HepG2 (cell line): ENCODE measurements around the gene OR2C1. TPM values are rescaled to one million over a fixed set of nuclear protein-coding genes. Genes with fewer than 3 reads are reported as not detected.

Experiments
- ATAC-seq: fragments of 200-7000 bp; cut with Tn5 transposase; 3 replicates; pipeline ENCODE4 v1.9.1; 2020; ENCODE audit warnings: mild to moderate bottlenecking, moderate library complexity
- BruUV-seq: library from RNA; stranded (reverse); fragments of 400-500 nt; replicated peaks from 2 replicates; lab custom pipeline; 2021; lab: Mats Ljungman, UMichigan
- CTCF ChIA-PET: fragments of 300-600 bp; formaldehyde crosslinking; extraction: SDS; loops from one replicate; lab custom pipeline; 2021; ENCODE audit warnings: low total read pairs, inconsistent platforms, low intra/inter-chr PET ratio; lab: Yijun Ruan, JAX
- POLR2A ChIA-PET: fragments of 350-600 bp; sonication (Branson Sonifier 250); formaldehyde crosslinking; loops from one replicate; lab custom pipeline; 2020; ENCODE audit warnings: antibody characterized with exemption, inconsistent platforms; lab: Yijun Ruan, JAX
- DNase-seq: peaks from one replicate; pipeline ENCODE4 v3.0.0-alpha.2; 2015; ENCODE audit warnings: low spot score
- FAIRE-seq: peaks from 3 replicates; lab custom pipeline; 2011; peaks lifted over from hg19 to GRCh38; lab: Jason Lieb, UNC
- H2AFZ ChIP-seq: one replicate; pipeline ENCODE4 v1.6.1; 2011; ENCODE audit warnings: low read length, inconsistent platforms
- H3K27ac ChIP-seq: fragments of 300-600 bp; 3 replicates; pipeline ENCODE4 v1.8.0; 2011; ENCODE audit warnings: mixed run types, mild to moderate bottlenecking, mixed read lengths, low read length, inconsistent platforms; ENCODE audit not compliant: insufficient read depth; ENCODE audit errors: extremely low read length
- H3K27me3 ChIP-seq, 2 experiments: fragments of 200-600 bp in 1 of 2; 2 replicates in 1 of 2; 3 replicates in 1 of 2; pipeline versions ENCODE4 v1.6.0 to v1.8.0; 2011; ENCODE audit warnings: low read length in 2 of 2, mild to moderate bottlenecking in 2 of 2, moderate library complexity in 2 of 2, inconsistent platforms in 1 of 2; ENCODE audit not compliant: insufficient read depth in 2 of 2, control insufficient read depth in 1 of 2
- H3K36me3 ChIP-seq, 2 experiments: fragments of 200-600 bp in 1 of 2; replicated peaks in 1 of 2; 2 replicates in 1 of 2; 3 replicates in 1 of 2; pipeline versions ENCODE4 v1.5.1 to v1.8.0; 2011; ENCODE audit warnings: low read length in 2 of 2, inconsistent platforms in 1 of 2; ENCODE audit not compliant: insufficient read depth in 2 of 2, control insufficient read depth in 1 of 2
- H3K4me1 ChIP-seq: 2 replicates; pipeline ENCODE4 v1.5.1; 2012; ENCODE audit warnings: low read length, inconsistent platforms; ENCODE audit not compliant: insufficient read depth
- H3K4me2 ChIP-seq: 2 replicates; pipeline ENCODE4 v1.6.0; 2011; ENCODE audit warnings: low read depth, low read length, inconsistent platforms
- H3K4me3 ChIP-seq, 3 experiments: fragments of 200-600 bp in 1 of 3; sonication (generic), shearing (Covaris generic) in 1 of 3; replicated peaks in 1 of 3; 2 replicates each; pipeline ENCODE4 v1.5.1; 2011 to 2016; ENCODE audit warnings: low read length in 3 of 3, inconsistent platforms in 2 of 3, low read depth in 2 of 3, mild to moderate bottlenecking in 2 of 3, control low read depth in 1 of 3, mixed read lengths in 1 of 3; ENCODE audit not compliant: insufficient read depth in 1 of 3
- H3K79me2 ChIP-seq: one replicate; pipeline ENCODE4 v1.6.1; 2011; ENCODE audit warnings: low read length, inconsistent platforms; ENCODE audit not compliant: insufficient read depth
- H3K9ac ChIP-seq: 2 replicates; pipeline ENCODE4 v1.6.0; 2011; ENCODE audit warnings: mild to moderate bottlenecking, low read depth, low read length, inconsistent platforms; ENCODE audit not compliant: insufficient read depth
- H3K9me3 ChIP-seq: 2 replicates; pipeline ENCODE4 v1.5.1; 2012; ENCODE audit warnings: mild to moderate bottlenecking, low read length
- H4K20me1 ChIP-seq: 2 replicates; pipeline ENCODE4 v1.6.0; 2011; ENCODE audit warnings: inconsistent platforms, mild to moderate bottlenecking, low read length, moderate library complexity; ENCODE audit not compliant: insufficient read depth
- ELF4 ChIP-seq: sonication (generic); formaldehyde crosslinking; IDR thresholded peaks from 2 replicates; pipeline ENCODE4 v1.5.0; 2020; ENCODE audit warnings: missing genetic modification reagents, mild to moderate bottlenecking, moderate library complexity, borderline replicate concordance
- FOXO1 ChIP-seq: sonication (generic); formaldehyde crosslinking; IDR thresholded peaks from 2 replicates; pipeline ENCODE4 v1.4.0; 2020; ENCODE audit warnings: missing genetic modification reagents
- MYC ChIP-seq: sonication (generic); formaldehyde crosslinking; IDR thresholded peaks from 2 replicates; pipeline ENCODE4 v1.9.0; 2021; ENCODE audit warnings: missing genetic modification reagents, borderline replicate concordance
- MZF1 ChIP-seq: sonication (generic); formaldehyde crosslinking; IDR thresholded peaks from 2 replicates; pipeline ENCODE4 v1.8.1; 2023; ENCODE audit warnings: mild to moderate bottlenecking, missing genetic modification reagents, borderline replicate concordance
- WGBS: methylation state at CpG from one replicate; pipeline ENCODE4 v1.1.6; 2017; ENCODE audit warnings: low lambda C conversion rate; 5-methylcytosine and 5-hydroxymethylcytosine counted together
- in situ Hi-C: cut with HindIII; loops from 2 replicates; pipeline ENCODE4 v1.10.0; 2017; ENCODE audit warnings: low pct_unique_long_range_greater_than_20kb; ENCODE audit not compliant: extremely low pct_ligation_motif_present
- intact Hi-C: fragments of 100-400 bp; cut with micrococcal nuclease; formaldehyde crosslinking; loops from one replicate; pipeline ENCODE4 v1.10.0; 2022; ENCODE audit not compliant: unreplicated experiment
- polyA plus RNA-seq, 8 experiments: library from polyadenylated mRNA; depleted of rRNA in 3 of 8; stranded (reverse) in 7 of 8; unstranded in 1 of 8; fragments of >200 nt; fragmentation: Illumina TruSeq in 4 of 8; extraction: Trizol in 4 of 8; gene quantifications; 2 replicates each; pipeline versions ENCODE4 v1.2.1 to v1.2.3, GENCODE V29; 2011 to 2016; ENCODE audit warnings: low read depth in 4 of 8, missing spikeins in 1 of 8, mixed read lengths in 1 of 8; ENCODE audit not compliant: insufficient read depth in 1 of 8
- total RNA-seq, 5 experiments: library from RNA; depleted of rRNA; stranded (reverse); fragments of >200 nt; fragmentation: Illumina TruSeq; extraction: Trizol; gene quantifications; 2 replicates each; pipeline ENCODE4 v1.2.3, GENCODE V29; 2016; ENCODE audit warnings: low read depth in 1 of 5
- TF ChIP-seq, protein P1 (sequence below): sonication (generic); formaldehyde crosslinking; IDR thresholded peaks from 2 replicates; pipeline ENCODE4 v1.5.0; 2020; ENCODE audit warnings: missing genetic modification reagents, mild to moderate bottlenecking, borderline replicate concordance
- TF ChIP-seq, protein P2 (sequence below): sonication (generic); formaldehyde crosslinking; IDR thresholded peaks from 2 replicates; pipeline ENCODE4 v1.4.0; 2020; ENCODE audit warnings: mild to moderate bottlenecking, low read depth, missing genetic modification reagents
- TF ChIP-seq, protein P3 (sequence below): sonication (generic); formaldehyde crosslinking; IDR thresholded peaks from one replicate; pipeline ENCODE4 v1.5.1; 2020; ENCODE audit warnings: mild to moderate bottlenecking, missing genetic modification reagents; ENCODE audit errors: not compliant biosample characterization

The OR2C1 gene
- total and polyA plus RNA-seq, 2 of the 13 experiments (the other 11 are each of a cell fraction or from before 2014, with no cell fraction given) = not detected

DNA sequence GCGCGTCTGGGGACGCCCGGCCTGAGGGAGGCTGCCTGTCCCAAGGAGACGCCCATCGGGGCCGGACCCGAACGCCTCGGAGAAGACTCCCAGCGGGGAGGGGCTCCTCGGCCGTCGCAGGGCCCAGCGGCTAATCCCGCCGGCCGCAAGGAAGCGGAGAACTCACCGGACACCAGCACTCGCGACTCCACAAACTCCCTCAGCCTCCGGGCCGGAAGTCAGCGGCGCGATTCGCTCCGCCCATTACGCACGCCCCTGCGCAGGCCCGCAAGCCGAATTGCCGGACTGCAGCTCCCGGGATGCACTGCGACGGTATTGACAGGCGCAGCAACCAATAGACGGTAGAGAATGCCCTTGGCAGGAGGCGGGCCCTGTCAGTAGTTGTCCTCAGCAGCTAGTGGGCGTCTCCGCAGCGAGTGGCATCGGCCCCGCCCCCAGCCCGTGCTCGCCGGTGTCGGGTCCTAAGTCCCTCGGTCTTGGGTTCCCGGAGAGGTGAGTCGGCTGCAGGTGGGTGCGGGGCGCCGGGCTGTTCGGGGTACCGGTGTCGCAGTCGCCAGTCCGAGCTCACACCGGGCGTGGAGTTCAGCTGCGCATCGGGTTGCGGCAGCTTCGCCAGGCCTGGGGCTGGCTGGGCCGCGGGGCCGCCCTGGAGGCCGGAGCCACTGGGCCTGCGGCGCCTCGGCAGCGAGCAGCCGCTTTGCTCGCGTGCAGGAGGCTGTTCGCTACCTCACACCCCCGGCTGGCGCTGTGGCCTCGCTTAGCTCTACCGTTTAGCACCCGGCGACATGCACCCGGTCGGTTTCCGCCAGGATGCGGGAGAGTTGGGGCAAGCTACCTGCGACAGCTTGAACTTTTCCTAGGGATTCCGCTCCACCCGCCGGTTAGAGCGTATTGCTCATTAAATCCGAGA is 45.3 kb downstream of the OR2C1 start, which contains the start of the genes ZNF174 and ZSCAN32 (continued):
- TF ChIP-seq MYC (CRISPR knock-in tag) (peak; percentile 78; the same call in 1 of the 2 replicates), FOXO1 (CRISPR knock-in tag) (peak; percentile 8; the same call in 1 of the 2 replicates), MZF1 (CRISPR knock-in tag) (no peak), ELF4 (CRISPR knock-in tag) (peak; percentile 78)
- TF ChIP-seq, protein P1, sequence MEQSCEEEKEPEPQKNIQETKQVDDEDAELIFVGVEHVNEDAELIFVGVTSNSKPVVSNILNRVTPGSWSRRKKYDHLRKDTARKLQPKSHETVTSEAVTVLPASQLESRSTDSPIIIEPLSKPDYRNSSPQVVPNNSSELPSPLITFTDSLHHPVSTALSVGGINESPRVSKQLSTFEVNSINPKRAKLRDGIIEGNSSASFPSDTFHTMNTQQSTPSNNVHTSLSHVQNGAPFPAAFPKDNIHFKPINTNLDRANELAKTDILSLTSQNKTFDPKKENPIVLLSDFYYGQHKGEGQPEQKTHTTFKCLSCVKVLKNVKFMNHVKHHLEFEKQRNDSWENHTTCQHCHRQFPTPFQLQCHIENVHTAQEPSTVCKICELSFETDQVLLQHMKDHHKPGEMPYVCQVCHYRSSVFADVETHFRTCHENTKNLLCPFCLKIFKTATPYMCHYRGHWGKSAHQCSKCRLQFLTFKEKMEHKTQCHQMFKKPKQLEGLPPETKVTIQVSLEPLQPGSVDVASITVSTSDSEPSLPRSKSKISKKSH = peak; percentile 69; the same call in 1 of the 2 replicates
- TF ChIP-seq, all 625 proteins: peak for 325

DNA sequence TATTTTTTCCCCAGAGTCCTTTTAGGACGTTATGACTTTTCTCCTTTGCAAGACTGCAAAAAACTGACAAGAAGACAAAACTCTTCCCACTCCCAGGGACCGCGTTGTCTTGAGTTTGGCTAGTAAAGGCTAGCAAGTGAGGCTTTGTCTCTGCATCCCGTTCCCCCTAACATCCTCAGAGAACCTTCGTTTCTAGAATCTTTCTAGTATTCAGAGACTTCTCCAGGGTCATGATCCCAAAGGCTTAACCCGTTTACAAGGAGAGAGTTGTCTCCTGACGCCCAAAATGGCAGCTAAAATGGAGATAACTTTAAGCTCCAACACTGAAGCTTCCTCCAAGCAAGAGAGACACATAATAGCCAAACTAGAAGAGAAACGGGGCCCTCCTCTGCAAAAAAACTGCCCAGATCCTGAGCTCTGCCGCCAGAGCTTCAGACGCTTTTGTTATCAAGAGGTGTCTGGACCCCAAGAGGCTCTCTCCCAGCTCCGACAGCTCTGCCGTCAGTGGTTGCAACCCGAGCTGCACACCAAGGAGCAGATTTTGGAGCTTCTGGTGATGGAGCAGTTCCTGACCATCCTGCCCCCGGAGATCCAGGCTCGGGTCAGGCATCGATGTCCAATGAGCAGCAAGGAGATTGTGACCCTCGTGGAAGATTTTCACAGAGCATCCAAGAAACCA is 46.2 kb downstream of the OR2C1 start:
- intact Hi-C loops = loop anchor here (1.0 to 10.0 kb wide), 4 partner anchors 40 to 120 kb away; partner anchors contain the start of genes C16orf90, NAA60 and ZNF597
- in situ Hi-C loops = no loop called here
- H3K27ac ChIP-seq = peak overlapping the region; percentile 86
- H3K36me3 ChIP-seq = peaks cover 3 to 29% of the 10 kb centered on the region in 2 experiments; a peak in 4 of 5 replicates
- DNase-seq (peak; percentile 18), ATAC-seq (0 out of 3 replicates have a peak, but pooled peaks have one; percentile 10), FAIRE-seq (no peak)
- H4K20me1 ChIP-seq = no peaks in the 10 kb centered on the region
- H3K4me1 ChIP-seq = peaks cover 29% of the 10 kb centered on the region
- H3K9ac ChIP-seq = peak overlapping the region; percentile 95
- no peaks in the 10 kb centered on the region; a peak in 1 of 5 replicates for H3K27me3 ChIP-seq
- ChIA-PET CTCF (no interaction called here), POLR2A (interaction anchor here (1.3 to 3.4 kb wide), 8 partner anchors 9 to 243 kb away, joined by 3 to 33 read pairs (median 6); partner anchors contain the start of genes NAA60, ZNF263 and ZNF597)
- peak overlapping the region; percentile 81 to 94 (median 90) for H3K4me3 ChIP-seq
- no peaks in the 10 kb centered on the region for H3K9me3 ChIP-seq
- peak overlapping the region; percentile 93 for H3K4me2 ChIP-seq
- BruUV-seq = no TSS peak
- WGBS = 7% methylated on average over 15 of the region's 17 CpGs
- TF ChIP-seq, protein P2, sequence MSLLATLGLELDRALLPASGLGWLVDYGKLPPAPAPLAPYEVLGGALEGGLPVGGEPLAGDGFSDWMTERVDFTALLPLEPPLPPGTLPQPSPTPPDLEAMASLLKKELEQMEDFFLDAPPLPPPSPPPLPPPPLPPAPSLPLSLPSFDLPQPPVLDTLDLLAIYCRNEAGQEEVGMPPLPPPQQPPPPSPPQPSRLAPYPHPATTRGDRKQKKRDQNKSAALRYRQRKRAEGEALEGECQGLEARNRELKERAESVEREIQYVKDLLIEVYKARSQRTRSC (CRISPR knock-in tag) = 0 out of 2 replicates have a peak, but pooled peaks have one; percentile 33
- TF ChIP-seq, protein P3, sequence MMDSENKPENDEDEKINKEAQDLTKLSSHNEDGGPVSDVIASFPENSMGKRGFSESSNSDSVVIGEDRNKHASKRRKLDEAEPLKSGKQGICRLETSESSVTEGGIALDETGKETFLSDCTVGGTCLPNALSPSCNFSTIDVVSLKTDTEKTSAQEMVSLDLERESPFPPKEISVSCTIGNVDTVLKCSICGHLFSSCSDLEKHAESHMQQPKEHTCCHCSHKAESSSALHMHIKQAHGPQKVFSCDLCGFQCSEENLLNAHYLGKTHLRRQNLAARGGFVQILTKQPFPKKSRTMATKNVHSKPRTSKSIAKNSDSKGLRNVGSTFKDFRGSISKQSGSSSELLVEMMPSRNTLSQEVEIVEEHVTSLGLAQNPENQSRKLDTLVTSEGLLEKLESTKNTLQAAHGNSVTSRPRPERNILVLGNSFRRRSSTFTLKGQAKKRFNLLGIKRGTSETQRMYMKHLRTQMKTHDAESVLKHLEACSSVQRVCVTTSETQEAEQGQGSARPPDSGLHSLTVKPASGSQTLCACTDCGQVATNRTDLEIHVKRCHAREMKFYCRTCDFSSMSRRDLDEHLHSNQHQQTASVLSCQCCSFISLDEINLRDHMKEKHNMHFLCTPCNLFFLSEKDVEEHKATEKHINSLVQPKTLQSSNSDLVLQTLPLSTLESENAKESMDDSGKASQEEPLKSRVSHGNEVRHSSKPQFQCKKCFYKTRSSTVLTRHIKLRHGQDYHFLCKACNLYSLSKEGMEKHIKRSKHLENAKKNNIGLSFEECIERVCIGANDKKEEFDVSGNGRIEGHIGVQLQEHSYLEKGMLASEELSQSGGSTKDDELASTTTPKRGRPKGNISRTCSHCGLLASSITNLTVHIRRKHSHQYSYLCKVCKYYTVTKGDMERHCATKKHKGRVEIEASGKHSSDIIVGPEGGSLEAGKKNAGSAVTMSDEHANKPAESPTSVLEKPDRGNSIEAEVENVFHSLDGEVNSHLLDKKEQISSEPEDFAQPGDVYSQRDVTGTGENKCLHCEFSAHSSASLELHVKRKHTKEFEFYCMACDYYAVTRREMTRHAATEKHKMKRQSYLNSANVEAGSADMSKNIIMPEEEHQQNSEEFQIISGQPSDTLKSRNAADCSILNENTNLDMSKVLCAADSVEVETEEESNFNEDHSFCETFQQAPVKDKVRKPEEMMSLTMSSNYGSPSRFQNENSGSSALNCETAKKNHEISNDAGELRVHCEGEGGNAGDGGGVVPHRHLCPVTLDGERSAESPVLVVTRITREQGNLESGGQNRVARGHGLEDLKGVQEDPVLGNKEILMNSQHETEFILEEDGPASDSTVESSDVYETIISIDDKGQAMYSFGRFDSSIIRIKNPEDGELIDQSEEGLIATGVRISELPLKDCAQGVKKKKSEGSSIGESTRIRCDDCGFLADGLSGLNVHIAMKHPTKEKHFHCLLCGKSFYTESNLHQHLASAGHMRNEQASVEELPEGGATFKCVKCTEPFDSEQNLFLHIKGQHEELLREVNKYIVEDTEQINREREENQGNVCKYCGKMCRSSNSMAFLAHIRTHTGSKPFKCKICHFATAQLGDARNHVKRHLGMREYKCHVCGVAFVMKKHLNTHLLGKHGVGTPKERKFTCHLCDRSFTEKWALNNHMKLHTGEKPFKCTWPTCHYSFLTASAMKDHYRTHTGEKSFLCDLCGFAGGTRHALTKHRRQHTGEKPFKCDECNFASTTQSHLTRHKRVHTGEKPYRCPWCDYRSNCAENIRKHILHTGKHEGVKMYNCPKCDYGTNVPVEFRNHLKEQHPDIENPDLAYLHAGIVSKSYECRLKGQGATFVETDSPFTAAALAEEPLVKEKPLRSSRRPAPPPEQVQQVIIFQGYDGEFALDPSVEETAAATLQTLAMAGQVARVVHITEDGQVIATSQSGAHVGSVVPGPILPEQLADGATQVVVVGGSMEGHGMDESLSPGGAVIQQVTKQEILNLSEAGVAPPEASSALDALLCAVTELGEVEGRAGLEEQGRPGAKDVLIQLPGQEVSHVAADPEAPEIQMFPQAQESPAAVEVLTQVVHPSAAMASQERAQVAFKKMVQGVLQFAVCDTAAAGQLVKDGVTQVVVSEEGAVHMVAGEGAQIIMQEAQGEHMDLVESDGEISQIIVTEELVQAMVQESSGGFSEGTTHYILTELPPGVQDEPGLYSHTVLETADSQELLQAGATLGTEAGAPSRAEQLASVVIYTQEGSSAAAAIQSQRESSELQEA (CRISPR knock-in tag) = no peak
- no peak overlapping the region for H2AFZ ChIP-seq
- H3K79me2 ChIP-seq = peaks cover 28% of the 10 kb centered on the region
